H9 (cell line): ENCODE data around the gene PLSCR4. TPM values are rescaled to one million over a fixed set of nuclear protein-coding genes. Genes with fewer than 3 reads are reported as not detected.

Experiments used
- DNase-seq: peaks from one replicate; pipeline ENCODE4 v3.0.0-alpha.2; 2017
- H2AFZ ChIP-seq: one replicate; pipeline ENCODE4 v1.6.1; 2013; ENCODE audit warnings: mild to moderate bottlenecking, low read length, control low read depth, moderate library complexity
- H2AK5ac ChIP-seq: 2 replicates; pipeline ENCODE4 v1.6.1; 2013; ENCODE audit warnings: low read length, control low read depth, mixed read lengths; ENCODE audit not compliant: insufficient read length
- H2BK120ac ChIP-seq: one replicate; pipeline ENCODE4 v1.6.1; 2013; ENCODE audit warnings: low read depth, mild to moderate bottlenecking, low read length, control low read depth, inconsistent platforms; ENCODE audit not compliant: poor library complexity, severe bottlenecking
- H2BK12ac ChIP-seq: 2 replicates; pipeline ENCODE4 v1.6.1; 2013; ENCODE audit warnings: low read length, control low read depth, mixed read lengths, low read depth; ENCODE audit not compliant: insufficient read length
- H2BK15ac ChIP-seq: 2 replicates; pipeline ENCODE4 v1.6.1; 2013; ENCODE audit warnings: low read depth, low read length, control low read depth
- H2BK20ac ChIP-seq: one replicate; pipeline ENCODE4 v1.6.1; 2013; ENCODE audit warnings: low read depth, mild to moderate bottlenecking, low read length, control low read depth, inconsistent platforms; ENCODE audit not compliant: poor library complexity, severe bottlenecking
- H2BK5ac ChIP-seq: 2 replicates; pipeline ENCODE4 v1.6.1; 2013; ENCODE audit warnings: low read length, control low read depth, mixed read lengths; ENCODE audit not compliant: insufficient read length
- H3K14ac ChIP-seq: 2 replicates; pipeline ENCODE4 v1.6.1; 2013; ENCODE audit warnings: low read length, control low read depth; ENCODE audit not compliant: insufficient read depth
- H3K18ac ChIP-seq: 2 replicates; pipeline ENCODE4 v1.6.1; 2013; ENCODE audit warnings: low read depth, mild to moderate bottlenecking, mixed read lengths, low read length, control low read depth; ENCODE audit not compliant: insufficient read length
- H3K23ac ChIP-seq: 2 replicates; pipeline ENCODE4 v1.6.1; 2013; ENCODE audit warnings: low read length, control low read depth, mixed read lengths, low read depth; ENCODE audit not compliant: insufficient read length
- H3K23me2 ChIP-seq: 2 replicates; pipeline ENCODE4 v1.6.1; 2013; ENCODE audit warnings: low read depth, mild to moderate bottlenecking, mixed read lengths, low read length, control low read depth; ENCODE audit not compliant: insufficient read length, poor library complexity, severe bottlenecking
- H3K27ac ChIP-seq: 2 replicates; pipeline ENCODE4 v1.5.1; 2013; ENCODE audit warnings: low read length, control low read depth, mixed read lengths, low read depth; ENCODE audit not compliant: insufficient read length
- H3K27me3 ChIP-seq: 2 replicates; pipeline ENCODE4 v1.6.1; 2013; ENCODE audit warnings: low read length, control low read depth, inconsistent platforms; ENCODE audit not compliant: insufficient read depth
- H3K4ac ChIP-seq: 2 replicates; pipeline ENCODE4 v1.6.1; 2013; ENCODE audit warnings: low read depth, mild to moderate bottlenecking, control low read depth, inconsistent platforms, low read length, moderate library complexity
- H3K4me1 ChIP-seq: 2 replicates; pipeline ENCODE4 v1.6.1; 2013; ENCODE audit warnings: low read length, control low read depth, inconsistent platforms; ENCODE audit not compliant: insufficient read depth
- H3K4me2 ChIP-seq: 2 replicates; pipeline ENCODE4 v1.6.1; 2013; ENCODE audit warnings: low read length, control low read depth, mixed read lengths; ENCODE audit not compliant: insufficient read length, insufficient read depth
- H3K56ac ChIP-seq: 2 replicates; pipeline ENCODE4 v1.6.1; 2013; ENCODE audit warnings: low read depth, mild to moderate bottlenecking, mixed read lengths, low read length, control low read depth; ENCODE audit not compliant: insufficient read length
- H3K79me1 ChIP-seq: 2 replicates; pipeline ENCODE4 v1.6.1; 2013; ENCODE audit warnings: low read depth, mild to moderate bottlenecking, moderate library complexity, low read length, control low read depth, inconsistent platforms; ENCODE audit not compliant: insufficient read depth, poor library complexity, severe bottlenecking
- H3K79me2 ChIP-seq: 2 replicates; pipeline ENCODE4 v1.6.1; 2013; ENCODE audit warnings: low read length, control low read depth, inconsistent platforms; ENCODE audit not compliant: insufficient read depth
- H3K9ac ChIP-seq: 2 replicates; pipeline ENCODE4 v1.6.1; 2013; ENCODE audit warnings: low read length, control low read depth, mixed read lengths; ENCODE audit not compliant: insufficient read length; ENCODE audit errors: extremely low read depth
- H3K9me3 ChIP-seq: one replicate; pipeline ENCODE4 v1.6.1; 2013; ENCODE audit warnings: low read depth, low read length, inconsistent platforms; ENCODE audit not compliant: control insufficient read depth
- H3T11ph ChIP-seq: one replicate; pipeline ENCODE4 v1.6.1; 2013; ENCODE audit warnings: mild to moderate bottlenecking, low read length, control low read depth, inconsistent platforms
- H4K20me1 ChIP-seq: one replicate; pipeline ENCODE4 v1.6.1; 2013; ENCODE audit not compliant: control insufficient read depth, insufficient read length, insufficient read depth
- H4K5ac ChIP-seq: 2 replicates; pipeline ENCODE4 v1.6.1; 2013; ENCODE audit warnings: low read depth, mild to moderate bottlenecking, mixed read lengths, low read length, control low read depth; ENCODE audit not compliant: insufficient read length
- H4K8ac ChIP-seq: replicated peaks from 2 replicates; pipeline ENCODE4 v1.6.1; 2013; ENCODE audit warnings: low read length, control low read depth, mixed read lengths, low read depth; ENCODE audit not compliant: insufficient read length
- H4K91ac ChIP-seq: 2 replicates; pipeline ENCODE4 v1.6.1; 2013; ENCODE audit warnings: low read depth, mild to moderate bottlenecking, moderate library complexity, mixed read lengths, low read length, control low read depth; ENCODE audit not compliant: insufficient read length
- H3K27ac Mint-ChIP-seq, 3 experiments: 2 replicates in 2 of 3; 3 replicates in 1 of 3; pipeline ENCODE4 v1.8.0; 2020 to 2021; ENCODE audit warnings: mixed read lengths in 3 of 3, mild to moderate bottlenecking in 1 of 3, moderate library complexity in 1 of 3
- H3K27me3 Mint-ChIP-seq: 2 replicates; pipeline ENCODE4 v1.8.0; 2021; ENCODE audit warnings: low read depth, mild to moderate bottlenecking, moderate library complexity, mixed read lengths
- H3K36me3 Mint-ChIP-seq, 3 experiments: 2 replicates in 2 of 3; 3 replicates in 1 of 3; pipeline ENCODE4 v1.8.0; 2020 to 2021; ENCODE audit warnings: low read depth in 3 of 3, mixed read lengths in 3 of 3; ENCODE audit not compliant: insufficient read depth in 1 of 3
- H3K4me1 Mint-ChIP-seq, 2 experiments: 2 replicates each; pipeline ENCODE4 v1.8.0; 2020; ENCODE audit warnings: mixed read lengths in 2 of 2
- H3K4me3 Mint-ChIP-seq, 2 experiments: 2 replicates in 1 of 2; 3 replicates in 1 of 2; pipeline ENCODE4 v1.8.0; 2020 to 2021; ENCODE audit warnings: mild to moderate bottlenecking in 2 of 2, mixed read lengths in 2 of 2, moderate library complexity in 1 of 2
- H3K9me3 Mint-ChIP-seq, 2 experiments: 2 replicates in 1 of 2; 3 replicates in 1 of 2; pipeline ENCODE4 v1.8.0; 2020; ENCODE audit warnings: mild to moderate bottlenecking in 2 of 2, mixed read lengths in 2 of 2, moderate library complexity in 1 of 2
- CTCF ChIP-seq: fragments of 200-600 bp; sonication (generic); conservative IDR thresholded peaks from 3 replicates; pipeline ENCODE4 v1.8.0; 2021; ENCODE audit warnings: antibody characterized with exemption, mild to moderate bottlenecking
- WGBS: extraction: QIAGEN DNeasy Blood & Tissue Kit; methylation state at CpG from one replicate; pipeline ENCODE4 v1.1.7; 2013; ENCODE audit warnings: missing lambda C conversion rate, low lambda C conversion rate, mixed read lengths; ENCODE audit not compliant: insufficient read length; ENCODE audit errors: extremely low coverage; 5-methylcytosine and 5-hydroxymethylcytosine counted together
- total RNA-seq: library from RNA; stranded (reverse); gene quantifications from 2 replicates; pipeline ENCODE4 v1.2.1, GENCODE V29; 2021

Gene PLSCR4
- total RNA-seq, 1 experiment from 2014 or later: 1.2 TPM

DNA sequence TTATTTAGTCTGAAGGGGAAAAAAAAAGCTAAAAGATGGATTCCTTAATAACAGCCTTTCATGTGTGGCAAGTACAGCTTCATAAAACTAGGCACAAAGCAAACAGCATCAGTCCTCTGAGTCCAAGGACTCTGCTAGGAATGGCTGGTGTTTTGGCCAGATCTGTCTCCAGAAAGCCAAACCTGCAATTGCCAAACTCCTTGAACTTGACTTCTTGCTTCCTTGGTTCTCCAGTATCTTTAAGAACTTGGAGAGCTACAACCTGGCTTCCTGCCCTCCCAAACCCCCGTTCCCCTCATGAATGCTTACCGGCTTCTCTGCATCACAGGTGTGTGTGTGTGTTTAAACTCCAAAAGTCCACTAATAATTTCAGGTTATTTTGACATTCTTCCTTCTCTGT is 88.3 kb downstream of the PLSCR4 start:
- H2BK120ac ChIP-seq: no peak overlapping the region
- no peak overlapping the region for H3K14ac ChIP-seq
- no peak for TF ChIP-seq CTCF
- no peak overlapping the region for H4K91ac ChIP-seq
- no peak overlapping the region for H4K8ac ChIP-seq
- peak overlapping the region; percentile 79 to 80; a peak in 2 of 5 replicates for H3K4me3 Mint-ChIP-seq
- H3K23ac ChIP-seq: no peak overlapping the region
- H3K18ac ChIP-seq: no peak overlapping the region
- H3K9me3 ChIP-seq: no peaks in the 10 kb centered on the region
- H3K27ac ChIP-seq: no peak overlapping the region
- H3K27ac Mint-ChIP-seq: no peak overlapping the region; a peak in 1 of 7 replicates
- no peaks in the 10 kb centered on the region for H3K36me3 Mint-ChIP-seq
- H3K4me1 ChIP-seq: peaks cover 5% of the 10 kb centered on the region; the same call in 1 of the 2 replicates
- H4K5ac ChIP-seq: no peak overlapping the region
- no peak for DNase-seq
- H3K27me3 Mint-ChIP-seq: peaks cover 16% of the 10 kb centered on the region
- no peak overlapping the region for H3K4me2 ChIP-seq
- no peaks in the 10 kb centered on the region; the same call in 1 of the 2 replicates for H3K79me2 ChIP-seq
- no peak overlapping the region for H3K9ac ChIP-seq
- no peak overlapping the region for H2BK12ac ChIP-seq
- no peak overlapping the region for H2AK5ac ChIP-seq
- H2BK5ac ChIP-seq: no peak overlapping the region
- H3K4me1 Mint-ChIP-seq: peaks cover 30 to 39% of the 10 kb centered on the region in 2 experiments
- H3K4ac ChIP-seq: no peak overlapping the region
- H2BK15ac ChIP-seq: no peak overlapping the region
- no peaks in the 10 kb centered on the region for H3K23me2 ChIP-seq
- H3K79me1 ChIP-seq: no peaks in the 10 kb centered on the region
- no peak overlapping the region for H3T11ph ChIP-seq
- no peak overlapping the region for H2BK20ac ChIP-seq
- H4K20me1 ChIP-seq: no peaks in the 10 kb centered on the region
- no peak overlapping the region for H2AFZ ChIP-seq
- no peaks in the 10 kb centered on the region for H3K27me3 ChIP-seq
- H3K9me3 Mint-ChIP-seq: no peaks in the 10 kb centered on the region
- H3K56ac ChIP-seq: no peak overlapping the region
- WGBS: no CpG with 5 or more reads among the region's 2 CpGs
